Measurements from ENCODE around the gene ZWILCH.

DNA sequence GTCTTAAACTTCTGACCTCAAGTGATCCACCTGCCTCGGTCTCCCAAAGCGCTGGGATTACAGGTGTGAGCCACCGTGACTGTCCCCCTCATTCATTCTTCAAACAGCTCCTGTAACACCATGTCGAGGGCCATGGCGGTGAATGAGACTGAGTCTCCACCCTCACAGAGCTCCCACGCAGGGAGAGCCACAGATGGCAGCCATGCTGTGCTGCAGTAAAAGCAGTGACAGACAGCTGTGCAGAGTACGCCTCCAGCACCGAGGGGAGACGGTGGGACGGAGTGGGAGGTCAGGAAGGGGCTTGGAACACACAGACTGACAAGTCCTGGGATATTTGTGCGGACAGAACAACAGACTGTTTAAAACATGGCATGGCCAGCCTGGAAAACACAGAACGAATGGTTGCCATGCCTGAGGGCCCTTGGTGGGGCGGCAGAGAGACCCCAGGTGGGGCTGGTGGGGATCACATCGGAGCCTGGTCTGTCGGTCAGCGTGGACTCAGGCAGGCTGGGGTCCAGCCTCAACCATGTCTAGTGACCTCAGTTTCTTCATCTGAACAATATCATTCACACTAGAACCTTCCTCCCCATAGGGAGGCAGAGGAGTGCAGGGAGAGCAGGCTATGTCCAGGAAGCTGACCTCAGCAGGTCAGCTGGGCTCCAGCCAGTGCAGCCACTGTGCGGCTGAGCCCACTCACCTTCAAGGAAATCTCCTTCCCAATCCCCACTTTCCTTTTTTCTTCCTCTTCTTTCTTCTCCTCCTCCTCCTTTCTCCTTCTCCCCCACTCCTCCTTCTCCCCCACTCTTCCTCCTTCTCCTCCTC, 81.2 kb downstream of the ZWILCH start:
- TF ChIP-seq POLR2AphosphoS5 (IDR thresholded peaks at IDR 0.05; ENCODE audit: low read depth, low read length) (no peak), TAF1 (IDR thresholded peaks at IDR 0.05; ENCODE audit: low read depth, low read length) (no peak), POLR2A (IDR thresholded peaks at IDR 0.05; ENCODE audit: low read depth, low read length) (no peak)
